Glutamatergic neuron (in vitro differentiated cells): ENCODE measurements around the gene SERTAD3. TPM values are rescaled to one million over a fixed set of nuclear protein-coding genes. Genes with fewer than 3 reads are reported as not detected.
"Not testable (repeated sequence)": the region's sequence is repeated elsewhere in the genome, so short reads cannot be mapped to it uniquely, and the experiment has no call there.

ENCODE experiments used
- DNase-seq: peaks from one replicate; pipeline ENCODE4 v3.0.0; 2022
- H3K27ac Mint-ChIP-seq: one replicate; pipeline ENCODE4 v1.8.0; 2020; ENCODE audit warnings: mild to moderate bottlenecking, mixed read lengths, inconsistent platforms; ENCODE audit not compliant: unreplicated experiment
- H3K27me3 Mint-ChIP-seq: one replicate; pipeline ENCODE4 v1.8.0; 2020; ENCODE audit warnings: mild to moderate bottlenecking, moderate library complexity, mixed read lengths, inconsistent platforms; ENCODE audit not compliant: unreplicated experiment
- H3K36me3 Mint-ChIP-seq: one replicate; pipeline ENCODE4 v1.8.0; 2020; ENCODE audit warnings: mild to moderate bottlenecking, mixed read lengths, inconsistent platforms; ENCODE audit not compliant: unreplicated experiment
- H3K4me1 Mint-ChIP-seq: one replicate; pipeline ENCODE4 v1.8.0; 2020; ENCODE audit warnings: mild to moderate bottlenecking, low read depth, mixed read lengths, inconsistent platforms; ENCODE audit not compliant: unreplicated experiment
- H3K4me3 Mint-ChIP-seq: one replicate; pipeline ENCODE4 v1.8.0; 2020; ENCODE audit warnings: mild to moderate bottlenecking, mixed read lengths, inconsistent platforms; ENCODE audit not compliant: unreplicated experiment
- H3K9me3 Mint-ChIP-seq: one replicate; pipeline ENCODE4 v1.8.0; 2020; ENCODE audit warnings: mild to moderate bottlenecking, moderate library complexity, mixed read lengths, inconsistent platforms; ENCODE audit not compliant: unreplicated experiment
- CTCF ChIP-seq: fragments of 200-600 bp; sonication (generic); IDR thresholded peaks from one replicate; pipeline ENCODE4 v1.5.0; 2021; ENCODE audit not compliant: partially characterized antibody, unreplicated experiment
- total RNA-seq: library from RNA; stranded (reverse); fragmentation: NEBNext Ultra II Directional; extraction: Animal tissue kit (Norgen Biotek cat#: 25700); gene quantifications from one replicate; pipeline ENCODE4 v1.2.1, GENCODE V29; 2021; ENCODE audit not compliant: unreplicated experiment

The SERTAD3 gene
- total RNA-seq, 1 donor from 2014 or later, result 30.1 TPM

- H3K27ac Mint-ChIP-seq, result no peak overlapping the region
- H3K4me1 Mint-ChIP-seq, result peaks cover 6% of the 10 kb centered on the region
- H3K4me3 Mint-ChIP-seq, result no peak overlapping the region
- no peak for DNase-seq
- no peak for TF ChIP-seq CTCF
- H3K27me3 Mint-ChIP-seq, result peaks cover 13% of the 10 kb centered on the region
- no peaks in the 10 kb centered on the region for H3K36me3 Mint-ChIP-seq
- peaks cover 3% of the 10 kb centered on the region for H3K9me3 Mint-ChIP-seq
These were observed 17.6 kb upstream of the SERTAD3 start for GRCh38 chr19:40461669-40462221.

GRCh38 chr19:40460185-40460584 lies 16.1 kb upstream of the SERTAD3 start:
- DNase-seq, result no peak
- no peaks in the 10 kb centered on the region for H3K36me3 Mint-ChIP-seq
- TF ChIP-seq CTCF, result no peak
- peaks cover 3% of the 10 kb centered on the region for H3K9me3 Mint-ChIP-seq
- no peak overlapping the region for H3K27ac Mint-ChIP-seq
- no peaks in the 10 kb centered on the region for H3K4me1 Mint-ChIP-seq
- H3K27me3 Mint-ChIP-seq, result peaks cover 5% of the 10 kb centered on the region
- H3K4me3 Mint-ChIP-seq, result no peak overlapping the region

GRCh38 chr19:40458597-40458974 lies 14.5 kb upstream of the SERTAD3 start:
- Mint-ChIP-seq H3K27ac (no peak overlapping the region), H3K27me3 (peaks cover 2% of the 10 kb centered on the region), H3K9me3 (peaks cover 3% of the 10 kb centered on the region), H3K4me1 (no peaks in the 10 kb centered on the region), H3K4me3 (no peak overlapping the region), H3K36me3 (no peaks in the 10 kb centered on the region)
- no peak for DNase-seq
- TF ChIP-seq CTCF, result no peak

DNA sequence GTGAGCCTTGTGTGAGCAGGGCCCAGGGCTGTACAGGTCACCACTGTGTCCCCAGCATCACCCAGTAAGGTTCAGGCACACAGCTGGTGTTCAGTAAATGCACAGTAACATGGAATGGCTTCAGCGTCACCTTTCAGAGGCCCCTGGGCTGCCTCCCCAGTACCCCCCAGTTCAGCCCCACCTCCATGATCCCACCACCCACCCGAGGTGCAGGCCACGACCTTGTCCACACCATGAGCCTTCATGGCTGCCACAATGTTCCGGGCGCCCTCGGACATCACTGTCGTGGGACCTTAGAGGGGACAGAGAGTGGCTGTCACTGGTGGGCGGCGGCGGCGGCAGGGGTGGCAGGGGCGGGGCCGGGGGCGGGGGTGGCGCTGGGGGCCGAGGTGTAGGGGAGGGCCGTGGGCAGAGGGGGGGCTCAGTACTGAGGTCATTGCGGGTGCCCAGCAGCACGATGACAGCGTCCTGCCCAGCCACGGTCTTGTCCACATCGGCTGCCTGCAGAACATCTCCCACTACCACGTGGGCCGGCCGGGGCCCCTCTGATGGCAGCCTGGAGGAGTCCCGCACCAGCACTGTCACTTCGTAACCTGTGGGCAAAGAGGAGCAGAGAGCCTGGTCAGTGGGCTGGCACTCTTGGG lies 13.9 kb upstream of the SERTAD3 start:
- Mint-ChIP-seq H3K9me3 (peaks cover 3% of the 10 kb centered on the region), H3K27ac (no peak overlapping the region), H3K27me3 (peaks cover 2% of the 10 kb centered on the region), H3K4me1 (no peaks in the 10 kb centered on the region), H3K4me3 (no peak overlapping the region), H3K36me3 (no peaks in the 10 kb centered on the region)
- DNase-seq, result no peak
- TF ChIP-seq CTCF, result no peak

- peaks cover 3% of the 10 kb centered on the region for H3K9me3 Mint-ChIP-seq
- H3K4me1 Mint-ChIP-seq, result no peaks in the 10 kb centered on the region
- H3K36me3 Mint-ChIP-seq, result no peaks in the 10 kb centered on the region
- no peak overlapping the region for H3K4me3 Mint-ChIP-seq
- H3K27me3 Mint-ChIP-seq, result peaks cover 2% of the 10 kb centered on the region
- no peak for DNase-seq
- TF ChIP-seq CTCF, result no peak
- H3K27ac Mint-ChIP-seq, result no peak overlapping the region
These were observed 12.9 kb upstream of the SERTAD3 start for GRCh38 chr19:40457048-40457447.

DNA sequence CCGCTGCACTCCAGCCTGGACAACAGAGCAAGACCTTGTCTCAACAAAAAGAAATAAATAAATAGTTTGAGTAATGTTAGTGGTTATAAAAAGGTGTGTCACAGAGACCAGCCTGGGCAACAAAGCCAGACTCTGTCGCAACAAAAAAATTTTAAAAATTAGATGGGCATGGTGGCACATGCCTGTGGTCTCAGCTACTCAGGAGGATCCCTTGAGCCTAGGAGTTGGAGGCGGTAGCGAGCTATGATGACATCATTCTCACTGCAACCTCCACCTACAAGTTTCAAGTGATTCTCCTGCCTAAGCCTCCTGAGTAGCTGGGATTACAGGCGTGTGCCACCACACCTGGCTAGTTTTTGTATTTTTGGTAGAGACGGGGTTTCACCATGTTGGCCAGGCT lies 9.8 kb upstream of the SERTAD3 start:
- not testable (repeated sequence) for H3K9me3 Mint-ChIP-seq

More for the DNA sequence above, 9.8 kb upstream of the SERTAD3 start:
- not testable (repeated sequence) for H3K36me3 Mint-ChIP-seq, DNase-seq, H3K27me3 Mint-ChIP-seq, H3K27ac Mint-ChIP-seq, H3K4me3 Mint-ChIP-seq, H3K4me1 Mint-ChIP-seq
